ENCODE data around the gene DERL2.

The DERL2 gene

DNA sequence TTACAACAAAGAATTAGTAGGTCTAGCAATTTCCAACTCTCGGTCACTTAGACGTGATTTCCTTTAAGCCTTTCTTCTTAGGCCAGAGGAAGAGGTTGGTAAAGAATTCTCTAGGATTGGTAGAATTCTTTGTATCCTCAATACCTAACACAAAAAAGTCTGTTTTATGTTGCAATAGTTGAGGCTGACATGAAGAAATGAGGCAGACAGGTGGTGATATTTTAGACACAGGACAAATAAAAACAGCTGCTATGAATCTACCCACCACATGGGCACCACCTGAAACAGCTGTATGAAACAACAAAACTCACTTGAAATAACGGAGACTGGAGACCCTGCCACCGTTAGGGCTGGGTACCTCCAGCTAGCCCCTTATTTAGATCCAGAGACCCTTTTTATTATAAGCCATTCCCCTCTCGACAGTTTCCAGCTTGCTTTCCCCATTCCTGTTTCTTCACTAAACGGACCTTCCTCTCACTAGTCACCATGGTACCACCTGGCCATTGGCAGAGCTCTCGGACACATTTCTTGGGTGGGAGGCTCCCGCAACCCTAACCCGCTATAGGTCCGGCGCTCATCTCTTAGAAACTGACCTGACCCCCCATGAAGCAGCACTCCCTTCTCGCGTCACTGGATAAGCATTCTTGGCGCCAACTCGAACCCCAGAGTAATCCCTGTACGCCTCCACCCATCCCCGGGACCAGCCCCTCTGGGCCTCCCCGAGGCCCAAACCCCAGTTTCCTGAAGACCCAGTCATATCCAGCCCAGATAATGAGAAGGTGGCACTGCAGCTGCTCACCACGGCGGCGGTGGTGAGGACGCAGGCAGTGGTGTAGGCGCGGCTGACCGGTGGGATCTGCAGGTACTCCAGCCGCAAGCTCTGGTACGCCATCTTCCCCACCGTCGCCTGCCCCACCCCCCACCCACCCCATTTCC is at the start of gene DERL2:
TSS of gene DERL2 (minus strand) at position 909 of the 936 bp plus-strand sequence. CDS start at position 892, 17 bp downstream.
- DNase-seq (ENCODE audit: low read depth) = peak; percentile 51

DNA sequence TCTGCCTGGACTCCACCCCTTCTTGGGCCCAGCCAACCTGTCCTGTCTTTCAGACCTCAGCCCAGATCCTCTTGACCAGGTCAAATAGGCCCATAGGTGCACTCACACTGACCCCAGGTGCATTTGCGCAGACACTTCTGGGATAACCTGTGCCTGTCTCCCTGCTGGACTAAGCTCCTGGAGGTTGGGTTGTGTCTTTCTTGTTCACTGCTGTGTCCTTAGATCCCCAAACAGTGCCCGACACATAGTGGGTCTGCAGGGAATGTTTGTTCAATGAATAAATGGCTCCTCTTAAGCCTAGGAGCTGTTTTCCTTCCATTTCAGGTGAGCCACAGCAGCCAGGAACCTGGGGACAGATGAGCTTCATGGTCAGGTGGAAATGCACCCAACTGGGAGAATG is 49.5 kb upstream of the DERL2 start:
- no peak for DNase-seq (ENCODE audit: low read depth)

DNA sequence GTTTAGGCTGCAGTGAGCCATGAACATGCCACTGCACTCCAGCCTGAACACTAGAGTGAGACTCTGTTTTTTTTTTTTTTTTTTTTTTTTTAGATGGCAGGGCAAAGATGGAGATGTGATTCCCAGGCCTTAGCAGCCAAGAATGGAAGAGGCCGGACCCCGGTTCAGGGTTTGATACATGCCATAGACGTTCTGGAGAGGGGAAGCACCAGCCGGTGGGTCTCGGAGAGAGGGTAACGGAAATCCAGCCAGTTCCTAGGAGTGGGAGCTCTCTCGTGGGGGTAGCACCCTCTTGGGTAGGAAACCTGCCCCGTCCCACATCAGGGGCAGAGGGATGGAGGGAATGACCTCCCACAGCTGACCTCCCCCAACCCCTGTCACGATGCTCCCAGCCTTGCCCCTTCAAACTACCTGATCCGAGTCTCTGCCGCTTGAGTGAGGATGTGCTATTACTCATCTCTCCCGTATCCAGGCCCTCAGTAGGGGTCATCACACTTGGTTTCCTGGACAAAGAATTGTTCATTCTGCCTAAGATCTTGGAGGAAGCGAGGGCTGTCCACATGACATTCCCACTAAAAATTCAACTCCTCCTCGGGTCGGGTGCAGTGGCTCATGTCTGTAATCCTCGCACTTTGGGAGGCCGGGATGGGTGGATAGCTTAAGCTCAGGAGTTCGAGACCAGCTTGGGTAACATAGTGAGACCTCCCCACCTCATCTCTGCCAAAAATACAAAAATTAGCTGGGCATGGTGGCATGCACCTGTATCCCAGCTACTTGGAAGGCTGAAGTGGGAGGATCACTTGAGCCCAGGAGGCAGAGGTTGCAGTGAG is 47.7 kb upstream of the DERL2 start:
- DNase-seq (ENCODE audit: low read depth) = no peak

DNA sequence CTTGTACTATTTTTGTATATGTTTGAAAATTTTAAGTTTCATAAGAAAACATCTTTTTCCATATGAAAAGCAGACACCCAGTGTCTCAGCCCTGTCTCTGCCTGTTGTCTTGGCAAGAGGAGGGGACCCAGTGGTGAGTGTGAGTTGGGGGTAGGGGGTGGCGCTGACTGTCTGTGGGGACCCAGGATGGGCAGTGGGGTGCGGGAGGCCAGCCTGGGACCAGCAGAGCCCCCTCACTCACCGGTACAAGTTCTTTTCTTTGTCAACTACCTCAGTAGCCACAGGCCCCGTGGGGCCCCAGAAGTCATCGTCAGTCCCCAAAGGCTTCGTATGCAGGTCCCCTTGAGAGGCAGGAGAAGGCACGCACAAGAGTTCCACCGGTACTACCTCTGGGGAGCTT is 46.6 kb upstream of the DERL2 start:
- no peak for DNase-seq (ENCODE audit: low read depth)

DNA sequence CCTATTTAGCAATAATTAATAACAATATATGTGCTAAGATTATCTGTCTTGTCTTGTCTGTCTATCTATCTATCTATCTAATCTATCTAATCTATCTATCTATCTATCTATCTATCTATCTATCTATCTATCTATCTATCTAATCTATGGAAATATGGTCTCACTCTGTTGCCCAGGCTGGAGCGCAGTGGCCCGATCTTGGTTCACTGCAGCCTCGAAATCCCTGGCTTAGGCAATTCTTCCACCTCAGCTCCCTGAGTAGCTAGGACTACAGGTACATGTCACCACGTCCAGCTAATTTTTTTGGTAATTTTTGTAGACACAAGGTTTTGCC is 45.1 kb upstream of the DERL2 start:
- no peak for DNase-seq (ENCODE audit: low read depth)

DNA sequence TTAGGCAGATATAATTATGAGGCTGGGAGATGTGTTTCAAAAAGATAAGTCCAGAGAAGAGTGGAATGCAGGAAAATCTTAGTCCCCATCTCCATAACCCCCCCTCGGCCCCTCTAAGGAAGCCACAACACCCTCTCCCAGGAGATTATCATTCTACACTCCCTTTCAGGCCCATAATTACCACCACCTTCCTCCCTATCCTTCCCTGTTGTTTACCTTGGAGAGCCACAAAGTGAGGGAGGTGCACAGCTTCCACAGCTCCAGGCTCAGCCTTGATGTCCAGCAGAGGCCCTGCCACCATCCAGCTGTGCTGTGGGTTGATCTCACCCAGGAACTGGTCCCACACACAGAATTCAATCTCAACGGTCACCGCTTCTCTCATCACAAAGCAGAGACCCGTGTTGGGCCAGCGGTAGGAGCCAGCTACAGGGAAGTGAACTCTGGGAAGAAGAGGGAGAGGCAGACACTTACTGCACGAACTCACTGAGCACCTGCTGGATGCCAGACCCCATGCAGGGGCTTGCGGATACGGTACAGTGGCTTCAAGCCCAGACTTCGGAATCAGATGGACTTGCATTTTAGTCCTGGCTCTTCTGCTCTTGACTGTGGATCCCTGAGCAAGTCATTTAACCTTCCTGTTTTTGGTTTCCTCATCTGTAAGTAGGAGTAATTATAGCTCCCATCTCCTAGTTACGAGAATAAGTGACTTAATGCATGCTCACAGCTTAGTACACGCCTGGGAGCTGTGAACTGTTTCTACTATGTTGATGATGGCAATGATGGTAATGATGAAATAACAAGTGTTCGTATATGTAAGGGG is 44.5 kb upstream of the DERL2 start:
- DNase-seq (ENCODE audit: low read depth) = no peak

DNA sequence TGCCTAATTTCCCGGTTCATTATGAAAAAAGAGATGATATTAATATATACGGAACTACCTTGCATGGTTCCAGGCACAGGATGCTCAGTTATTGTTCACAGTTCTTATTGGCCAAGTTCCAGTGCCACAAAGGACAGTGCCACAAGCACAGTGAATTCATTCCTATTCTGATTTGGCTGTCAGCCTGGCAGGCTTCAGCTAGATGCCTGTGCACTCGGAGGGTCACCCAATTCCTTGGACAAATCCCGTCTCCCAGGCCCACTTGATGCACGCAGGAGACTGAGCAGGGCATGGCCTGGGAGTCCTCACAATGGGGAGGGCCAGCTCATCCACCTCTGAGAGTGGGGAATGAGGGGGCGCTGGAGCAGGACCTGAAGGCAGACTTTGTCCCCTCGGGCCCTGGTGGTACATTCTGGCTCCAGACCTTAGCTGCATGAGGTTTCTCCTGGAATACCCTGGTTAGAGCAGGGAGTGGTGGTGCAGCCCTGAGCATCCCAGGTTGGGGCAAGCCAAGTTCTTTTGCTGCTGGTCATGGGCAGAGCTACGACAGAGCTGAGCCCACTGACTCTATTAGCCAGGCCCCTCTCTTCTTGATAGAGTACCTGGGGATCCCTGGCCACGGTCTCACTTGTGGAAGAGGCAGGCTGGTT is 41.7 kb upstream of the DERL2 start:
- no peak for DNase-seq (ENCODE audit: low read depth)

DNA sequence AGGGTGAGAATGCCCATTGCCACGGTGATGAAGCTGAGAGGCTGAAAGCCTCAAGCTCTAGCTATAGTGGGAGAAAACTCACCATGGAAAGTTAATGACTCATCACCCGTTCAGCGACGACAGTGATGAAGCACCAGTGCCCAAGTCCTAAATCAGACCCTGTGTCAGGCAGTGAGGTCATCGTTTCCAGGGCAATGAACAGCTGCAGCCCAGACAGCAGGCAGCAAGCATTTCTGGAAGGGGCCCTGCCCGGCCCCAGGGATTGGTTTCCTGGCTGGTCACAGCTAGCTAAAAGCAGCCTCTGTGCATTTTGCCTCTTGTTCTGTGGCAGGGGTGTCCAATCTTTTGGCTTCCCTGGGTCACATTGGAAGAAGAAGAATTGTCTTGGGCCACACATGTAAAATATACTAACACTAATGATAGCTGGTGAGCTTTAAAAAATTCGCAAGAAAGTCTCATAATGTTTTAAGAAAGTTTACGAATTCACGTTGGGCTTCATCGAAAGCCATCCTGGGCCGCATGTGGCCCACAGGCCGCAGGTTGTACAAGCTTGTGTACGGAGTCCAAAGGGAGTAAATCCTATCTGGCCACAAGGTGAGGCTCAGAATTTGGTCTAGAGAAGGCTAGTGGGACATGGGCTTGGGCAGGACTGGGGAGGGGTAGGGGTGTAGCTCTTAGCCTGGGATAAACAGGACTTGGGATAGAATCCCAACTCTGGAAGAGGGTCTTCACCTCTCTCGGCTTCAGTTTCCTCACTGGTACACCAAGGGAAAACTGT is 41.0 kb upstream of the DERL2 start:
- DNase-seq (ENCODE audit: low read depth) = peak; percentile 98

DNA sequence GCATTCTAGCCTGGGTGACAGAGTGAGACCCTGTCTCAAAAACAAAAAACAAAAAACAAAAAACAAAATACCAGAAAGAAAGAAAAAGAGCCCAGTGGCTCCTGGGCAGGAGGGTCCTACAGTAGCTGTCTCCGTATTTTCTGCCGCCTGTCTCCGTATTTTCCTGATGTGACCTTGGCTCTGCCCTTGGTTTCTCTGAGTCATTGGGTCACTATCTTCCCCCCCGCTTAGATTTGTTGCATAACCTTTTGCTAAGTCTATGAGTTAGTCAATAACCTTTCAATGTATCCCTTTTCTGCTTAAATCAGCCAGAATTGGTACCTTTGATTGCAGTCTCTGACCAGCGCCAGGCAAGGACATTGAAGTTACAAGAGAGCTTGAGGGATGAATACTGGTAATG is 37.3 kb upstream of the DERL2 start:
- DNase-seq (ENCODE audit: low read depth) = no peak

DNA sequence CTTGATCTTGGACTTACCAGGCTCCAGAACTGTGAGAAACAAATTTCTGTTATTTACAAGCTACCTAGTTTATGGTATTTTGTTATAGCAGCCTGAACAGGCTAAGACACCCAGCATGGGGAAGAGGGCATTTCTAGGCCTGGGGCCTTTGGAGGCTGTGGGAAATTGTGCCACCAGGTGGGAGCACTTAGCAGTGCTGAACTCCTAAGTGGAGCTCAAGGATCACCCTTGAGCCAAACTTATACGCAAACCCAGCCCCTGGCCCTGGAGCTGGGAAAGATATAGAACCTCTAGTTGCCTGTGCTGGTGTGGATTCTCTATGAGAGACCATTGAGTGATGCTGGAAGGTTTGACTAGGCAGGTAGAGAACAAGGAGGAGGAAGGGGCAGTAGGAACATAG is 36.5 kb upstream of the DERL2 start:
- DNase-seq (ENCODE audit: low read depth) = no peak

DNA sequence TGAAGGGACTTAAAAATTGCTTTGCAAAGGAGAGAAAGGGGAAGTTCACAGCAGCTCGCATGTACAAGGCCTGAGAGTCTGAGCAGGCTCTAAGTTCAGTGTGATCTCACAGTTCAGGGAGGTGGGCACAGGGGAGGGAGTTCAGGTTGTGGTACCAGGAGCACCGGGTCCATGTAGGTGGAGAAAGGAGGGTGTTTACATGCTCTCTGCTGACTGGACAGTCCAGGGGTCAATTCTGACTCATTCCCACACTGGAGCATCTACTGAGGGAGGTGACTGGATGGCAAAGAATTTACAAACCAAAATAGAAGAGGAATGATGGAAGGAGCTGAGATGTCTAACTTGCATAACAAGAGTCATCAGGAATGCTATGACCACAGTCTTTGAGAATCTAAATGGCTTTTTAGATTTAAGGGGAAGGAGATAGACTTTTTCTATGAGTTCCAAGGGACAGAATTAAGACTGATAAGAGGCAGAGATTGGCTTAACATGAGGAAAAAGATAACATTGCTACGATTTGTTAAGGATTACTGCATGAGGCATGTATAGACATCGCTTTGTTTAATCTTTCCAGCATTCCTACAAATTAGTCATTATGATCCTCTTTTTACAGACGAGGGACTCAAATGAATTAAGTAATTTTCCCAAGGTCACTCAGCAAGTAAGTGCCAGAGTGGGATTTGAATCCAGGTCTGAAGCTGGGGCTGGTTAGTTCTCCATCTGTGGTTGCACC is 30.2 kb upstream of the DERL2 start:
- DNase-seq (ENCODE audit: low read depth) = peak; percentile 100

DNA sequence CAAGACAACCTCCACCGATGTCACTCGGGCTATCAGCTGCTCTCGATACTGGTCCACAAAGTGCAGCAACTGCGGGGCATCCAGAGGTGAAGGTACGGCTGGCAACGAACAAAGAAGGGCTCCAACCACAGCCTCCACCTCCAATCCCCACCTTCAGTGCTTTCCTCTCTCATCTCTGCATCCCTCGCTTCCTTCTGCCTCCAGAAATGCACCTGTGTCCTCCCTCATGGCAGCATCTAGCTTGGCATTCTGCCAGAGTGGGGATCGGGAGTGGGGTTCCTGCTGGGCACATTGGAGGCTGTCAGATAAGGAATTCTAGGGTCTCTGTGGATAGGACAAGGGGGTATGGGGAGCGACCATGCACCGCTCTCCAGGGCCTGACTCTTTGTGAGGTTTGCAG is 29.0 kb upstream of the DERL2 start:
- no peak for DNase-seq (ENCODE audit: low read depth)

DNA sequence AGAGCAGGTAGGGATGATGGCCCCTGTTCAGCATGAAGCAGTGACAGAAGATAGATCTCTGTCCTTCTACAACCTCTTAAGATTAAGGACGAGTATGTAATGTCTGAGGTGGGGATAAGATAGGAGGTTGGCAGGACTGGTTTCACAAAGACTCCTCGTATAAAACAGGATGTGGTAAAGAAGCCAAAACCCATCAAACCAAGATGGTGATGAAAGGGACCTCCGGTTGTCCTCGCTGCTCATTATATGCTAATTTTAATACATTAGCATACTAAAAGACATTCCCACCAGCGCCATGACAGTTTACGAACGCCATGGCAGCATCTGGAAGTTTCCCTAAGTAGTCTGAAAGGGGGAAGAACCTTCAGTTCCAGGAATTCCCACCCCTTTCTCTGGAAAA is 27.6 kb upstream of the DERL2 start:
- DNase-seq (ENCODE audit: low read depth) = no peak

DNA sequence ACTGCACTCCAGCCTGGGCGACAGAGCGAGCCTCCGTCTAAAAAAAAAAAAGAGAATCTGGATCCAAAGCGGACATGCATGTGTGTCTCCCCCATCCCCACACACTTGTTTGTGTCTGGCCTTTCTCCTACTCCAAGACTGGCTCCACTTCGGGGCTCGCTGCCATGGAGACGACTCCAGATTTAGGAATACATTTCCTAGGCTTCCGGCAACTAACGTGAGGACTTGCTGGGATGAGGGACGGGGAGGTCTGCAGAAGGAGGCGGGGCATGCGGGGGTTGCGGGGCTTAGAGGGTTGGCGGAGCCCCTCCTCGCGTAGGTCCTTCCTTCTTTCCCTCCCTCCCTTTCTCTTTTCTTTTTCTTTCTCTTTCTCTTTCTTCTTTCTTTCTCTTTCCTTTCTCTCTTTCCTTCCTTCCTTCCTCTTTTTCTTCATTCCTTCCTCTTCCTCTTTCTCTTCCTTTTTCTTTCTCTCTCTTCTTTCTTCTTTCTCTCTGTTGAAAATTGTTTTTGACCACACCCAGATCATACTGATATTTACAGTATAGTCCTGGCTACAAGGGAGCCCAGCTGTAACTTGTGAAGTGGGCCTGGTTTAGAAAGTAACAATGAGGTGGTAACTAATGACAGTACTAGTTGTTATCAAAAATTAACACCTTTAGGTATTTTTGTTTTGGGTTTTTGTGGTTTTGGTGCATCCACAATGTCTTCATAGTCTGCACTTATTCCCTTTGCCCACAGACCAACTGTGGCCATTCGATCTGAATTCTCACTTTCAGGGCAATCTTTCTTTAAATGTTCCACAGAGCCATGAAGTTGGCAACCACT is 25.6 kb upstream of the DERL2 start:
- peak; percentile 42 for DNase-seq (ENCODE audit: low read depth)

DNA sequence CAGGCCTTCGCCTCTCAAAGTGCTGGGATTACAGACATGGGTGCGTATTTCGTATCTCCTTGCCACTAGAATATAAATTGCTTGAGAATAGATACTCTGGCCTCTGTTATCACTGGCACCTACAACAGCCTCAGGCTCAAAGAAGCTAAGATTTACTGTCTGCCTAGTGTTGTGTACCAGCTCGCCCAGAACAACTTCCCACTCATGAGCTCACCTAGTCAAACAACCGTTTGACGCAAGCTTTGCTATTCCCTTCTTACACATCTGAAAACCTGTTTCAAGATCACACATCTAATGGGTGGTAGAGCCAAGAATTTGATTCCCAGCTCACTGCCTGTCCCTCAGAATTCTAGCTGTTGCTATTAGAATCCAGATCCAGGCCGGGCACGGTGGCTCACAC is 24.8 kb upstream of the DERL2 start:
- peak; percentile 29 for DNase-seq (ENCODE audit: low read depth)

DNA sequence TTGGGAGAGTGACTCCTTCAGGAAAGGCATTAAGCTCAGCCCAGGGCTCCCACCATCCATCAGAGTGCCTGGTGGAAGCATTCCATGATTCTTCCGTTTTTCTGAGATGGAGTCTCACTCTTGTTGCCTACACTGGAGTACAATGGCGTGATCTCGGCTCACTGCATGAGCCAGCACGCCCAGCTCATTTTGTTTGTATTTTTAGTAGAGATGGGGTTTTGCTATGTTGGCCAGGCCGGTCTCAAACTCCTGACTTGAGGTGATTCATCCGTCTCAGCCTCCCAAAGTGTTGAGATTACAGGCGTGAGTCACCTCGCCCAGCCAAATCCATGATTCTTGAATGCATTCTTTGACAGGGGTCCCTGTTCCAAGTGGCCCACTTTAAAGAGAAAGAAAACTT is 23.5 kb upstream of the DERL2 start:
- peak; percentile 61 for DNase-seq (ENCODE audit: low read depth)

DNA sequence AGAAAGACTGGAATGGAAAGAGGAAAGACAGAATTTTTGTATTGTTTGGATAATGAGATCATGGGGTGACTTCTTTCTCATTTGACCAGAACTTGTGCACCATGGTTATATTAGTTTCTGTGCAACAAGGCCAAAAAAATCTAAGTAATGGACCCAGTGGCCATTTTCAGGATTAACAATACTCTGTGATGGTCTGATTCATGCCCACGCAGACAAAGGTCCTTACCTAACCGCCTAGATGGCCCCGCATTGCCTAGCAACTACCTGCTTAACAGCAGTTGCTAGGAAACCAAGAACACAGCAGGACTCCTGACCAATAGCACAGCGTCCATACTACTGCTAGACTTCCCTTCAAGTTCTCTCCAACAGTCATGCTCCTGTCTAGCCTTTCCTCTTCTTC is 22.8 kb upstream of the DERL2 start:
- DNase-seq (ENCODE audit: low read depth) = peak; percentile 80

DNA sequence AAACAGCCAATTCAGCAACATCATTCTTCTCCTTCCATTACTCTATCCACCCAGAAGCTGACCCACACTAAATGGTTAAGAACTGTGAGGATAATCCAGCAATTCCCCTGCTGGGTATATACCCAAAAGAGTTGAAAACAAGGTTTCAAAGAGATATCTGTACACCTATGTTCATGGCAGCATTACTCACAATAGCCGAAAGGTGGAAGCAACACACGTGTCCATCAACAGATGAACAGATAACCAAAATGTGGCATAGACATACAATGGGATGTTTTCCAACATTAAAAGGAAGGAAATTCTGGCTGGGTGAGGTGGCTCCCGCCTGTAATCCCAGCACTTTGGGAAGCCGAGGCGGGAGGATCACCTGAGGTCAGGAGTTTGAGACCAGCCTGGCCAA is 20.3 kb upstream of the DERL2 start:
- no peak for DNase-seq (ENCODE audit: low read depth)

DNA sequence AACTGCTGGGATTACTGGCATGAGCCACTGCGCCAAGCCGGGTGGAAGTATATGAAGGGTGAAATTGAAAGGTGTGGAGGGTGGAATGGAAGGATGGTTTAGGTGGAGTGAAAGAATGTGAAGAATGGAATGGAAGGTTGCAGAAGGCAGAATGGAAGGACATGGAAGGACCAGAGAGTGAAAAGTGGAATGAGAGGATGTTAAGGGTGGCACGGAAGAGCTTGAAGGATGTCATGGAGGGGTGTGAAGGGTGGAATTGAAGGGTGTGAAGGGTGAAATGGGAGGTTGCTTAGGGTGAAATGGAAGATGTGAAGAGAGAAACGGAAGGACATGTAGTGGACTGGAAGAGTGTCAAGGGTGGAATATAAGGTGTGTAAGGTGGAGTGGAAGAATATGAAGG is 16.6 kb upstream of the DERL2 start:
- DNase-seq (ENCODE audit: low read depth) = no peak

Measured in amniotic epithelial cell (primary cell).